C4-2B (cell line): ENCODE measurements around the gene LEF1.

ENCODE experiments used
- CTCF ChIP-seq: fragments of 450-650 bp; conservative IDR thresholded peaks from 2 replicates; pipeline ENCODE4 v1.5.1; 2017; ENCODE audit warnings: mild to moderate bottlenecking
- ZFX ChIP-seq: fragments of 450-650 bp; IDR thresholded peaks from 2 replicates; pipeline ENCODE4 v1.6.1; 2017

GRCh38 chr4:108213723-108214122, 45.0 kb upstream of the LEF1 start:
- TF ChIP-seq CTCF, result no peak
- no peak for TF ChIP-seq ZFX
